Suppressor macrophage (primary cell): ENCODE measurements around the gene PIP4K2A.
"Not testable (repeated sequence)": the region's sequence is repeated elsewhere in the genome, so short reads cannot be mapped to it uniquely, and the experiment has no call there.

Source experiments
- DNase-seq, 4 experiments: peaks; one replicate each; pipeline ENCODE4 v3.0.0-alpha.2; 2020 to 2022
- total RNA-seq, 17 experiments: gene quantifications; one replicate each; lab custom pipeline; 2026; ENCODE audit warnings: mixed read lengths in 6 of 17, inconsistent platforms in 3 of 17; lab: John Stamatoyannopoulos, UW

The PIP4K2A gene
- 40.7 to 127 (median 102) reads per million in 17 experiments for total RNA-seq

DNA sequence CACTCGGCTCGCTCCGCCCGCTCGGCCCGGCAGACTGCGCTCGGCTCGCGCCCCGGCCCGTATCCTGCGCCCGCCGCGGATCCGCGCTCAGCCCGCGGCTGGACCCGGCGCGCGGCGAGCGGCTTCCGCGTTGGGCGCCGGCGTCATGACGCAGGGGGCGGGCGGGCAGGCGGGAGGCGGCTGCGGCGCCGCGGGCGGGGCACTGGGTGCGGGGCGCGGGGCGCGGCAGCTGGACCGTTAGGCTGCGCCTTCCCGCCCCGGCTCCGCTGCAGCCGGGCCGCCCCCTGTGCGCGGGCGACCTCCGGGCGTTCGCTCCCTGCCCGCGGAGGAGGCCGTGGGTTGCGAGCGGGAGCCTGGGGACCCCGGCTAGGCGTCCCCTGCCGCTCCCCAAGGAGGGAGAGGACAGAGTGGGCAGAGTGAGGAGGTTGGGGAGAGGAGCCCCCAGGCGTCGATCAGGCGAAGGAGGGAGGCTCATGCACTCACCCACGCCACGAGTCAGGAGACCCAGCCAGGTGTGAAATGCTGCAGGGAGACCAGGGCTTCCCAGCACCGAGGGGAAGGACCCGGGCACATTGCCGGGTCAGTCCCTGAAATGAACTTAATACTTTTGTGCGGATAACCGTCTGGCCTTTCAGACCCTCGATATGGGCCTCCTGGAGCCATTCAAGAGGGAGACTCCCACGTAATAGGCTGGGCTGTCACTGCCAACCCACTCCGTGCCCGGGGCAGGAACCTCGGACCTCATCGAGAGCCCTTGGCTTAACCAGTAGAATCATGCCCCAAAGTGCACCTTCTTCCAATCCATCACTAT is at the start of gene PIP4K2A:
TSS of gene PIP4K2A (minus strand) at position 100 of the 811 bp plus-strand sequence. CDS start 252 bp downstream, outside the sequence.
- peak; percentile 89 to 97 (median 94) for DNase-seq

- DNase-seq: peak in 1 of 4 experiments; percentile 22
These were observed 47.3 kb upstream of the PIP4K2A start for GRCh38 chr10:22761569-22762220.

GRCh38 chr10:22760025-22760424 is 45.6 kb upstream of the PIP4K2A start:
- DNase-seq: no peak

- no peak for DNase-seq
These were observed 44.5 kb upstream of the PIP4K2A start for GRCh38 chr10:22758867-22759266.

GRCh38 chr10:22754296-22754695 is 39.9 kb upstream of the PIP4K2A start:
- DNase-seq: peak; percentile 45 to 65 (median 58)

GRCh38 chr10:22753786-22754185 is 39.4 kb upstream of the PIP4K2A start:
- no peak for DNase-seq

- DNase-seq: no peak
These were observed 38.0 kb upstream of the PIP4K2A start for GRCh38 chr10:22752272-22752889.

- DNase-seq: no peak
These were observed 35.8 kb upstream of the PIP4K2A start for GRCh38 chr10:22750131-22750530.

GRCh38 chr10:22744858-22745257 is 30.5 kb upstream of the PIP4K2A start:
- not testable (repeated sequence) for DNase-seq

DNA sequence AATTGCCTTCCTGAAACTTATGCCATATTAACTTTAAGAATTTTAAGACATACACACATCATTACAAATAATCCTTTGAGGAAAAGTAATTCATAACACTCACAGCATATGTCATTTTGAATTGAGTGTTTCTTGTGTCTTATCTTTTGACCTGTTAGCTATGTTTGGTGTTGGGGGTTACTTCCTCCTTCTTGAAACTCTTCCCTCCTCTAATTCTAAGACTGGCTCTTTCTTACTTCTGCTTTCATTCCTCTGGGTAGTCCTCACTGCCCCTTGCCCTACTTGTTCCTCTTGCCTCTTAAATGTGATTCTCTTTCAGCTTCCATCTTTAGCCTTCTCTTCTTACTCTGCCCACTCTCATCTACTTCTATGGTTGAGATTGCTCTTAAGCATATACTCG is 28.3 kb upstream of the PIP4K2A start:
- DNase-seq: peak; percentile 50 to 82 (median 70)

- not testable (repeated sequence) for DNase-seq
These were observed 27.3 kb upstream of the PIP4K2A start for GRCh38 chr10:22741631-22742030.

GRCh38 chr10:22740180-22740579 is 25.8 kb upstream of the PIP4K2A start:
- no peak for DNase-seq

GRCh38 chr10:22737587-22737986 is 23.2 kb upstream of the PIP4K2A start:
- peak; percentile 35 to 64 (median 56) for DNase-seq

GRCh38 chr10:22736134-22736533 is 21.8 kb upstream of the PIP4K2A start:
- no peak for DNase-seq

GRCh38 chr10:22733992-22734391 is 19.6 kb upstream of the PIP4K2A start:
- no peak for DNase-seq

DNA sequence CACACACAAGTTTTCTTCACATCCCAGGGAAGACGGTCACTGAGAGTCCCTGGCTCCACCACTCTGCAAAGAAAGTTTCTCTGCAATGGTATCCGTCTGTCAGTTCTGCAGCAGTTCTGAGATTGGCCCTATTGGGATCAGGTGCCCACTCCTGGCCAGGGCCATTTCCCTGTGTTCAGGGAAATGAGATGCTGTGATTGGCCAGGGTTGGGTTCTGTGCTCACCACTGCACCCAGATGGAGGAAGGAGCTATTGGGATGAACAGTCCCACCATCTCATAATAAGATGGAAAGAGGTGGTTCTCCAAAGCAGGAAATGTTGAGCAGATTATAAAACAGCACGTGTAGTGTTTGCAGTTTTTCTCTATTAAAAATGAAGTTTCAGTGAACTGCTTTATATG is 13.3 kb upstream of the PIP4K2A start:
- DNase-seq: no peak

DNA sequence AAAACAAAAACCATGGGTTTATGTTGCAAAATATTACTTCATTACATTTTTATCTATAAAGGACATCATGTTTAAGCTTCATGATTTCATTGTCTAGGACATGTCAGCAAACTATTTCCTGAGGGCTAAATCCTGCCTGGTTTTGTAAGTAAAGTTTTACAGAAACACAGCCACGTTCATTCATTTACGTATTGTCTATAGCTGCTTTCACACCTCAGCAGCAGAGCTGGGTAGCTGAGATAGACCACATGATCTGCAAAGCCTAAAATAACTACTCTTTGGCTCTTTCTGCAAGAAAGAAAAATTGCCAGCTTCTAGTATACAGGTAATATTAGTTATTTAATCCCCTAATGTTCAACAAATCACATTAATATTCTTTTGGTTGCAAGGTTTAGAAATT is 12.7 kb upstream of the PIP4K2A start:
- DNase-seq: no peak

- DNase-seq: no peak
These were observed 10.4 kb upstream of the PIP4K2A start for GRCh38 chr10:22724773-22725172.

GRCh38 chr10:22723783-22724182 is 9.4 kb upstream of the PIP4K2A start:
- DNase-seq: no peak

DNA sequence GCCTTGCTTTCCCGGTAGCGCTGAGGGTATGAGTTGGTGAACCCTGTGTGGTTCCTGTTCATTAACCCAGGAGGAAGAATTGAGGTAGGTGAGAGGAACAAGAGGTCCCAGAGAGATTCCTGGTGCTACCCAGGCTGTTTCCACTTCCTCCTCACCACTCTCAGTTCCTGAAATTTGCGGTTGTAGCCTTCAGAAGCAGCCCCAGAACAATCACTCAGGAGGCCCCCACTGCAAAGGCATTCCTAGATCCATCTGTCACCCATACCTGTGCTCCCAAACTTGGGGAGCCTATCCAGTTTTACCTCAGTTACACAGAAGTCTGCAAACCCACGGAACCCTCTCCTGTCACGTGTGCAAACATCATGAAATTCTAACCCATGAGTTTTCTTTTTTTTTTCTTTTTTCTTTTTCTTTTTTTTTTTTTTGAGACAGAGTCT is 9.0 kb upstream of the PIP4K2A start:
- DNase-seq: peak; percentile 62 to 85 (median 80)

GRCh38 chr10:22722626-22723169 is 8.3 kb upstream of the PIP4K2A start:
- DNase-seq: no peak

DNA sequence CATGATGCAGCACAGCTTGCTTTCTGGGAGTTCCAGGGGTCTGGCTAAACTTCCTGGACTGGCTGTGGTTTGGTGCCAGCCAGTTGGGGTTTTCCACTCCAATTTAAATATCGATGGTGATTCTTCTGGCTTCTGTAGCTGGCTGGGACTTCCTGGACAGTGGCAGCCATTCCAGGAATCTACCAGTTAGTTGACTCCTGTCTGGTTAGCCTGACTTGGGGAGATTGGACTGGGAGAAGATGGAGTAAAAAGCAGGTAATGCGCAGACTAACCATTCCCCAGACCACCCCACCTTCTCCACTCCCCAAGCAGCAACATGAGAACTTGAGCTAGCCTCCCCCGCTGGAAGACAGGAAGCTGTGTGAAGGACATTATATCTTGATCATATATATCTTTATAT is 6.3 kb upstream of the PIP4K2A start:
- DNase-seq: no peak
